Measurements from ENCODE around the gene CD24. TPM values are rescaled to one million over a fixed set of nuclear protein-coding genes. Genes with fewer than 3 reads are reported as not detected.

The CD24 gene
- total RNA-seq, 1 experiment from 2014 or later = 57.4 TPM

DNA sequence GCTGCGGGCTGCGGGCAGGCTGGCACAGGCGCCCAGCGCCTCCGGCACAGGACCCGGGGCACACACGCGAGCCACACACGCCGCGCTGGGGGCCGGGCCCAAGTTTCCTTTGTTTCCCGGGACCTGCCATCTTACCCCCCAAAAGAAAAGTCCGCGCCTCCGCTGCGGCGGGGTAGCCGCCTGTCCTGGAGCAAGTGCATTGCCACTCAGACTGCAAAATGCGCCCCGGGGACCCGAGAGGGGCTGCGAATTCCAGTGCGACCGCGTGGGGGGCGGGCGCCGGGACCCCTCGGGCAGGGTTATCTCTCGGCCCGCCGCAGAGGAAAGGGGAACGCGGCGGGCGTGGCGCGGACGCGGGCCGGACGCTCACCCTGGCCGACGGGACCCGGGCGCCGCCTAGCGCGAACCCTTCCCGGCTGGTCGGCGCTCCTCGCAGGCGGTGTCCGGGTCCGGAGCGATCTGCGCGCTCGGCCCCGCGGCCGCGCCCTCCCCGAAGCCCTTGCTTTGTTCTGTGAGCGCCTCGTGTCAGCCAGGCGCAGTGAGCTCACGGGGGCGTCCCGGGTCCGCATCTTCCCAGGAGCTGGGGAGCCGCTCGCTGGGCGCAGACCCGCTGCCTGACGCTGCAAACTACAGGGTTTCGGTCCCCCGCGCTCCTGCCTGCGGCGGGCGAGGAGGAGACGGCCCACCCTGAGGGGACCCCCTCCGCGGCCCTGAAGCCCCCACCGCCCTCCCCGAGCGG lies 639 bp upstream of the CD24 start:
- ATAC-seq = peak; percentile 89
- TF ChIP-seq TCF7L2 (IDR thresholded peaks at IDR 0.05; ENCODE audit: low read depth, low read length) = 0 out of 2 replicates have a peak, but pooled peaks have one; percentile 26
- TF ChIP-seq, protein P1, sequence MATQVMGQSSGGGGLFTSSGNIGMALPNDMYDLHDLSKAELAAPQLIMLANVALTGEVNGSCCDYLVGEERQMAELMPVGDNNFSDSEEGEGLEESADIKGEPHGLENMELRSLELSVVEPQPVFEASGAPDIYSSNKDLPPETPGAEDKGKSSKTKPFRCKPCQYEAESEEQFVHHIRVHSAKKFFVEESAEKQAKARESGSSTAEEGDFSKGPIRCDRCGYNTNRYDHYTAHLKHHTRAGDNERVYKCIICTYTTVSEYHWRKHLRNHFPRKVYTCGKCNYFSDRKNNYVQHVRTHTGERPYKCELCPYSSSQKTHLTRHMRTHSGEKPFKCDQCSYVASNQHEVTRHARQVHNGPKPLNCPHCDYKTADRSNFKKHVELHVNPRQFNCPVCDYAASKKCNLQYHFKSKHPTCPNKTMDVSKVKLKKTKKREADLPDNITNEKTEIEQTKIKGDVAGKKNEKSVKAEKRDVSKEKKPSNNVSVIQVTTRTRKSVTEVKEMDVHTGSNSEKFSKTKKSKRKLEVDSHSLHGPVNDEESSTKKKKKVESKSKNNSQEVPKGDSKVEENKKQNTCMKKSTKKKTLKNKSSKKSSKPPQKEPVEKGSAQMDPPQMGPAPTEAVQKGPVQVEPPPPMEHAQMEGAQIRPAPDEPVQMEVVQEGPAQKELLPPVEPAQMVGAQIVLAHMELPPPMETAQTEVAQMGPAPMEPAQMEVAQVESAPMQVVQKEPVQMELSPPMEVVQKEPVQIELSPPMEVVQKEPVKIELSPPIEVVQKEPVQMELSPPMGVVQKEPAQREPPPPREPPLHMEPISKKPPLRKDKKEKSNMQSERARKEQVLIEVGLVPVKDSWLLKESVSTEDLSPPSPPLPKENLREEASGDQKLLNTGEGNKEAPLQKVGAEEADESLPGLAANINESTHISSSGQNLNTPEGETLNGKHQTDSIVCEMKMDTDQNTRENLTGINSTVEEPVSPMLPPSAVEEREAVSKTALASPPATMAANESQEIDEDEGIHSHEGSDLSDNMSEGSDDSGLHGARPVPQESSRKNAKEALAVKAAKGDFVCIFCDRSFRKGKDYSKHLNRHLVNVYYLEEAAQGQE (IDR thresholded peaks at IDR 0.05; ENCODE audit: insufficient read depth in 1 of 2, low read depth in 2 of 2, low read length in 1 of 2) = no peak
- no peak for TF ChIP-seq POLR2AphosphoS5 (IDR thresholded peaks at IDR 0.05; ENCODE audit: low read depth, low read length)
- TF ChIP-seq, protein P2, sequence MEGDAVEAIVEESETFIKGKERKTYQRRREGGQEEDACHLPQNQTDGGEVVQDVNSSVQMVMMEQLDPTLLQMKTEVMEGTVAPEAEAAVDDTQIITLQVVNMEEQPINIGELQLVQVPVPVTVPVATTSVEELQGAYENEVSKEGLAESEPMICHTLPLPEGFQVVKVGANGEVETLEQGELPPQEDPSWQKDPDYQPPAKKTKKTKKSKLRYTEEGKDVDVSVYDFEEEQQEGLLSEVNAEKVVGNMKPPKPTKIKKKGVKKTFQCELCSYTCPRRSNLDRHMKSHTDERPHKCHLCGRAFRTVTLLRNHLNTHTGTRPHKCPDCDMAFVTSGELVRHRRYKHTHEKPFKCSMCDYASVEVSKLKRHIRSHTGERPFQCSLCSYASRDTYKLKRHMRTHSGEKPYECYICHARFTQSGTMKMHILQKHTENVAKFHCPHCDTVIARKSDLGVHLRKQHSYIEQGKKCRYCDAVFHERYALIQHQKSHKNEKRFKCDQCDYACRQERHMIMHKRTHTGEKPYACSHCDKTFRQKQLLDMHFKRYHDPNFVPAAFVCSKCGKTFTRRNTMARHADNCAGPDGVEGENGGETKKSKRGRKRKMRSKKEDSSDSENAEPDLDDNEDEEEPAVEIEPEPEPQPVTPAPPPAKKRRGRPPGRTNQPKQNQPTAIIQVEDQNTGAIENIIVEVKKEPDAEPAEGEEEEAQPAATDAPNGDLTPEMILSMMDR (IDR thresholded peaks at IDR 0.05) = peak; percentile 93
- no peak for TF ChIP-seq SIN3A (IDR thresholded peaks at IDR 0.05; ENCODE audit: borderline replicate concordance, insufficient read depth, low read depth, low read length)
- intact Hi-C loops (cut with micrococcal nuclease; ENCODE audit: unreplicated experiment) (loop anchor here (5.0 to 10.0 kb wide), 4 partner anchors 90 to 528 kb away; no protein-coding TSS in a partner anchor), in situ Hi-C loops (cut with HindIII; ENCODE audit: low pct_unique_long_range_greater_than_20kb, low sequenced_read_pairs) (no loop called here)
- no TSS peak for BruUV-seq (replicated peaks)
- CTCF ChIA-PET = interaction anchor here (0.6 kb wide), 1 partner anchor 224 kb away, joined by 7 read pairs; no protein-coding TSS in a partner anchor
- H3K9me3 ChIP-seq (ENCODE audit: control insufficient read depth, insufficient read depth, low read depth, low read length) = no peaks in the 10 kb centered on the region
- no peak for DNase-seq (ENCODE audit: low read depth, low spot score)
- H3K27me3 ChIP-seq (ENCODE audit: control insufficient read depth, insufficient read depth, low read length) = peaks cover 32% of the 10 kb centered on the region
- POLR2A ChIA-PET = interaction anchor here (0.7 kb wide), 1 partner anchor 305 kb away, joined by 3 read pairs; no protein-coding TSS in a partner anchor
- H3K36me3 ChIP-seq (ENCODE audit: control insufficient read depth, insufficient read depth, low read length) = no peaks in the 10 kb centered on the region; the same call in 1 of the 2 replicates
- no peaks in the 10 kb centered on the region for H3K4me1 ChIP-seq (ENCODE audit: control insufficient read depth, insufficient read depth, low read length)
- peak overlapping the region; percentile 54 to 55 for H3K4me3 ChIP-seq (ENCODE audit: low read depth in 2 of 2, low read length in 2 of 2)
- no peak overlapping the region for H3K27ac ChIP-seq (ENCODE audit: low read length)

DNA sequence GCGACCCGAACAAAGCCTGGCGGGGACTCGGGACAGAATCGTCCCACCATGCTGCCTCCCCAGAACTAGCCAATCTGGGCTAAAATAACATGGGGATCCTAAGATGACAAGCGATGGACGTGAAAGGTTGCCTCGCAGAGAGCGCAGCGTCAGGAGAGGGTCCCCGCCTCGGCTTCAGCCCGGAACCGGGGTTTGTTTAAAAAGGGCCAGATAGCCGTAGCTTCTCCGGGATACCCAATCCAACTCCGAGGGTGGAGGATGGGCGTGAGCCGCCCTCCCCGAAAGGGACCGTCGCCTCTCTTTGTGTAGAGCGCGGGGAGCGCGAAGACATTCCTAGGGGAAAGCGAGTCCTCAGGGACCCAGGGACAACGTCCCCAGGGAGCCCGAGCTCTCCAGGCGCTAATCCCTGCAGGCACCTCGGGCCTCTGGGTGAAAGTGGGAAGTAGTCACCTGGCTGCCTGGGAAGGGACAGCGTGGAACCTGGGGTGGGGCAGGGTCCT lies 643 bp downstream of the CD24 start:
- ChIA-PET CTCF (no interaction called here), POLR2A (no interaction called here)
- no peak overlapping the region; the same call in 1 of the 2 replicates for H3K27ac ChIP-seq (ENCODE audit: low read length)
- intact Hi-C loops (cut with micrococcal nuclease; ENCODE audit: unreplicated experiment) (loop anchor here (10.0 kb wide), 2 partner anchors 89 to 279 kb away; no protein-coding TSS in a partner anchor), in situ Hi-C loops (cut with HindIII; ENCODE audit: low pct_unique_long_range_greater_than_20kb, low sequenced_read_pairs) (no loop called here)
- no peaks in the 10 kb centered on the region for H3K9me3 ChIP-seq (ENCODE audit: control insufficient read depth, insufficient read depth, low read depth, low read length)
- ATAC-seq (peak; percentile 62), DNase-seq (ENCODE audit: low read depth, low spot score) (no peak)
- no TSS peak for BruUV-seq (replicated peaks)
- H3K36me3 ChIP-seq (ENCODE audit: control insufficient read depth, insufficient read depth, low read length) = no peaks in the 10 kb centered on the region; the same call in 1 of the 2 replicates
- H3K4me3 ChIP-seq (ENCODE audit: low read depth in 2 of 2, low read length in 2 of 2) = peak overlapping the region; percentile 50 to 54
- H3K4me1 ChIP-seq (ENCODE audit: control insufficient read depth, insufficient read depth, low read length) = no peaks in the 10 kb centered on the region
- no peak for TF ChIP-seq POLR2AphosphoS5 (IDR thresholded peaks at IDR 0.05; ENCODE audit: low read depth, low read length)
- TF ChIP-seq TCF7L2 (IDR thresholded peaks at IDR 0.05; ENCODE audit: low read depth, low read length) = no peak
- TF ChIP-seq, protein P2 (IDR thresholded peaks at IDR 0.05) = no peak
- TF ChIP-seq, protein P1 (IDR thresholded peaks at IDR 0.05; ENCODE audit: insufficient read depth in 1 of 2, low read depth in 2 of 2, low read length in 1 of 2) = no peak
- no peak for TF ChIP-seq SIN3A (IDR thresholded peaks at IDR 0.05; ENCODE audit: borderline replicate concordance, insufficient read depth, low read depth, low read length)
- H3K27me3 ChIP-seq (ENCODE audit: control insufficient read depth, insufficient read depth, low read length) = peaks cover 32% of the 10 kb centered on the region

Measured in Panc1 (cell line).